GM23338 (cell line): ENCODE results near the gene EXOSC7. TPM values are rescaled to one million over a fixed set of nuclear protein-coding genes. Genes with fewer than 3 reads are reported as not detected.

Source experiments
- ATAC-seq: fragments of 200-7000 bp; cut with Tn5 transposase; 3 replicates; pipeline ENCODE4 v1.9.1; 2020
- DNase-seq: peaks from one replicate; pipeline ENCODE4 v3.0.0-alpha.2; 2015; ENCODE audit warnings: low spot score
- H2AFZ ChIP-seq: fragments of 200-600 bp; sonication (generic); 2 replicates; pipeline ENCODE4 v1.8.0; 2016; ENCODE audit warnings: antibody characterized with exemption, mild to moderate bottlenecking, moderate library complexity
- H3F3A ChIP-seq: fragments of 200-600 bp; sonication (generic); replicated peaks from 2 replicates; pipeline ENCODE4 v1.8.0; 2017; ENCODE audit warnings: antibody characterized with exemption, mixed run types, low read depth
- H3K27ac ChIP-seq: fragments of 200-600 bp; sonication (generic); 2 replicates; pipeline ENCODE4 v1.6.1; 2016; ENCODE audit warnings: low read depth
- H3K27me3 ChIP-seq: fragments of 200-600 bp; sonication (generic); 2 replicates; pipeline ENCODE4 v1.8.0; 2016; ENCODE audit warnings: mild to moderate bottlenecking, mixed run types, moderate library complexity; ENCODE audit not compliant: insufficient read depth
- H3K36me3 ChIP-seq: fragments of 200-600 bp; sonication (generic); 2 replicates; pipeline ENCODE4 v1.8.0; 2016; ENCODE audit warnings: mild to moderate bottlenecking; ENCODE audit not compliant: insufficient read depth
- H3K4me1 ChIP-seq: fragments of 200-600 bp; sonication (generic); 2 replicates; pipeline ENCODE4 v1.8.0; 2016; ENCODE audit warnings: mild to moderate bottlenecking, moderate library complexity; ENCODE audit not compliant: insufficient read depth
- H3K4me2 ChIP-seq: fragments of 200-600 bp; sonication (generic); 2 replicates; pipeline ENCODE4 v1.7.1; 2017; ENCODE audit warnings: mixed run types
- H3K4me3 ChIP-seq: fragments of 200-600 bp; sonication (generic); 2 replicates; pipeline ENCODE4 v1.6.1; 2016; ENCODE audit warnings: mixed run types
- H3K79me2 ChIP-seq: fragments of 200-600 bp; sonication (generic); replicated peaks from 2 replicates; pipeline ENCODE4 v1.8.0; 2017; ENCODE audit warnings: mild to moderate bottlenecking; ENCODE audit not compliant: insufficient read depth
- H3K9me2 ChIP-seq: fragments of 200-600 bp; sonication (generic); 2 replicates; pipeline ENCODE4 v1.8.0; 2017; ENCODE audit not compliant: insufficient read depth
- H4K20me1 ChIP-seq: fragments of 200-600 bp; sonication (generic); replicated peaks from 2 replicates; pipeline ENCODE4 v1.8.0; 2017; ENCODE audit warnings: mild to moderate bottlenecking; ENCODE audit not compliant: insufficient read depth
- H3K27ac Mint-ChIP-seq: 2 replicates; pipeline ENCODE4 v1.8.0; 2020; ENCODE audit warnings: inconsistent platforms, mild to moderate bottlenecking, moderate library complexity, mixed read lengths
- H3K27me3 Mint-ChIP-seq: 3 replicates; pipeline ENCODE4 v1.8.0; 2022; ENCODE audit warnings: low read depth, mild to moderate bottlenecking, moderate library complexity, mixed read lengths, inconsistent platforms; ENCODE audit not compliant: insufficient read depth, poor library complexity
- H3K36me3 Mint-ChIP-seq: 3 replicates; pipeline ENCODE4 v1.8.0; 2021; ENCODE audit warnings: low read depth, mild to moderate bottlenecking, inconsistent platforms, moderate library complexity, mixed read lengths
- H3K4me1 Mint-ChIP-seq: 3 replicates; pipeline ENCODE4 v1.8.0; 2020; ENCODE audit warnings: mild to moderate bottlenecking, inconsistent platforms, mixed read lengths
- H3K4me3 Mint-ChIP-seq: 3 replicates; pipeline ENCODE4 v1.8.0; 2021; ENCODE audit warnings: moderate library complexity, mild to moderate bottlenecking, inconsistent platforms, mixed read lengths
- H3K9me3 Mint-ChIP-seq: 3 replicates; pipeline ENCODE4 v1.8.0; 2020; ENCODE audit warnings: moderate library complexity, mild to moderate bottlenecking, inconsistent platforms, mixed read lengths
- CREB1 ChIP-seq: fragments of 250-450 bp; sonication (Bioruptor Pico); IDR thresholded peaks from 2 replicates; pipeline ENCODE4 v1.5.0; 2020; ENCODE audit warnings: low read depth, mild to moderate bottlenecking, moderate library complexity
- EZH2 ChIP-seq: fragments of 200-600 bp; sonication (generic); IDR thresholded peaks from one replicate; pipeline ENCODE4 v1.8.0; 2017; ENCODE audit warnings: antibody characterized with exemption, mild to moderate bottlenecking, low read depth; ENCODE audit not compliant: unreplicated experiment
- EZH2phosphoT487 ChIP-seq: fragments of 200-600 bp; sonication (generic); IDR thresholded peaks from one replicate; pipeline ENCODE4 v1.8.1; 2018; ENCODE audit warnings: antibody characterized with exemption; ENCODE audit not compliant: unreplicated experiment
- JUNB ChIP-seq: IDR thresholded peaks from one replicate; pipeline ENCODE4 v1.6.1; 2016; ENCODE audit warnings: antibody characterized with exemption; ENCODE audit not compliant: unreplicated experiment
- NANOG ChIP-seq: IDR thresholded peaks from 2 replicates; pipeline ENCODE4 v1.6.1; 2016; ENCODE audit warnings: antibody characterized with exemption, borderline replicate concordance
- POLR2AphosphoS5 ChIP-seq: IDR thresholded peaks from 2 replicates; pipeline ENCODE4 v1.6.1; 2016; ENCODE audit warnings: antibody characterized with exemption, low read depth
- STAT1 ChIP-seq: IDR thresholded peaks from one replicate; pipeline ENCODE4 v1.6.1; 2016; ENCODE audit warnings: antibody characterized with exemption; ENCODE audit not compliant: unreplicated experiment
- ZNF114 ChIP-seq: fragments of 250-450 bp; sonication (Bioruptor Pico); IDR thresholded peaks from 2 replicates; pipeline ENCODE4 v1.5.0; 2020; ENCODE audit warnings: mild to moderate bottlenecking, moderate library complexity
- ZNF331 ChIP-seq: fragments of 250-450 bp; sonication (Bioruptor Pico); IDR thresholded peaks from 2 replicates; pipeline ENCODE4 v1.5.0; 2020; ENCODE audit warnings: low read depth, mild to moderate bottlenecking, moderate library complexity
- polyA plus RNA-seq: library from polyadenylated mRNA; unstranded; fragments of >200 nt; fragmentation: Nextera tagmentation; extraction: Ambion mirVana; gene quantifications from 2 replicates; pipeline ENCODE4 v1.2.1, GENCODE V29; 2016
- total RNA-seq: library from RNA; depleted of rRNA; stranded (reverse); fragments of >200 nt; shearing (Covaris generic); gene quantifications from 2 replicates; pipeline ENCODE4 v1.2.3, GENCODE V29; 2014
- TF ChIP-seq, protein P1 (sequence below): IDR thresholded peaks from one replicate; pipeline ENCODE4 v1.6.1; 2018; ENCODE audit warnings: antibody characterized with exemption; ENCODE audit not compliant: unreplicated experiment
- TF ChIP-seq, protein P2 (sequence below), 2 experiments: fragments of 200-600 bp in 1 of 2; sonication (generic) in 1 of 2; conservative IDR thresholded peaks; 2 replicates each; pipeline versions ENCODE4 v1.5.1 to v1.6.1; 2016 to 2017; ENCODE audit warnings: antibody characterized with exemption in 2 of 2, low read depth in 2 of 2, mild to moderate bottlenecking in 2 of 2, moderate library complexity in 1 of 2
- TF ChIP-seq, protein P3 (sequence below): IDR thresholded peaks from 2 replicates; pipeline ENCODE4 v1.6.1; 2016; ENCODE audit warnings: antibody characterized with exemption
- TF ChIP-seq, protein P4 (sequence below): fragments of 250-450 bp; sonication (Bioruptor Pico); IDR thresholded peaks from 2 replicates; pipeline ENCODE4 v1.5.0; 2020; ENCODE audit warnings: mild to moderate bottlenecking, moderate library complexity

Gene EXOSC7
- total and polyA plus RNA-seq, 2 experiments from 2014 or later = 84.8 to 120 TPM

DNA sequence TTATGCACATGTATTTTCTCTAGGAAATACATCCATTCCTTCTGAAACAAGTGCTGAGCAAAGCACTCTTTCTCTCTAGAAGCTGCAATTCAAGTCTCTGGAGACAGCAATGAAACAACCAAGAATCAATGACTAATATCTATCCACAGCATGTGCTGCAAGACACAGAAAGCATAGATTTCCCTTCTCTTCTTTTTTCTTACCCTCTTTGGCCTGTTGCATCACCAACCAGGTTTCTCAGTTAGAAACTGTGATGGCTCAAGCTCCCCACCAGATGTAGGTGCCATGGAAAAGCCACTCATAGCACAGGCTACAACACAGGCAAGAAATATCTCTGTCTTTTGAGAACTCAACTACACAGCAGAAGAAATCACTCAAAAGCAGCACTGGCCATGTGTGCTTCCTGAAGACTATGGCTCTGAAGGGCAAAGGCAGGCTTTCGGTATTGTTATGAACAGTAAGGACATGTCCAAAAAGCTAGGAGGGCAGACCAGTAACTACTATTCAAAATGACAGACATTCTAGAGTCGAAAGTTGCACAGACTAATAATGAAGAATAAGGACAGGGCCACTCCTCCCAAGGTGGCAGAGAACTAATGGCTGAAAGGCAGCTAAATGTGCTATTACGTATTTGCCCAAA lies 15.5 kb upstream of the EXOSC7 start:
- Histone ChIP-seq H3F3A (no peaks in the 10 kb centered on the region), H3K79me2 (peaks cover 69% of the 10 kb centered on the region), H2AFZ (no peak overlapping the region), H3K27ac (no peak overlapping the region), H3K9me2 (no peaks in the 10 kb centered on the region), H3K4me2 (no peak overlapping the region), H3K4me3 (no peak overlapping the region), H3K27me3 (no peaks in the 10 kb centered on the region), H3K4me1 (no peaks in the 10 kb centered on the region), H3K36me3 (no peaks in the 10 kb centered on the region), H4K20me1 (peaks cover 50% of the 10 kb centered on the region)
- Mint-ChIP-seq H3K4me1 (peaks cover 17% of the 10 kb centered on the region), H3K4me3 (no peak overlapping the region), H3K27ac (peak overlapping the region; percentile 30; the same call in 1 of the 2 replicates), H3K36me3 (no peaks in the 10 kb centered on the region; the same call in 2 of the 3 replicates), H3K27me3 (no peaks in the 10 kb centered on the region), H3K9me3 (no peaks in the 10 kb centered on the region)
- DNase-seq (no peak), ATAC-seq (no peak)
- TF ChIP-seq STAT1 (no peak), NANOG (no peak), ZNF331 (CRISPR knock-in tag) (no peak), EZH2phosphoT487 (no peak), CREB1 (CRISPR knock-in tag) (no peak), JUNB (no peak), EZH2 (no peak), POLR2AphosphoS5 (no peak), ZNF114 (CRISPR knock-in tag) (no peak)
- TF ChIP-seq, protein P1, sequence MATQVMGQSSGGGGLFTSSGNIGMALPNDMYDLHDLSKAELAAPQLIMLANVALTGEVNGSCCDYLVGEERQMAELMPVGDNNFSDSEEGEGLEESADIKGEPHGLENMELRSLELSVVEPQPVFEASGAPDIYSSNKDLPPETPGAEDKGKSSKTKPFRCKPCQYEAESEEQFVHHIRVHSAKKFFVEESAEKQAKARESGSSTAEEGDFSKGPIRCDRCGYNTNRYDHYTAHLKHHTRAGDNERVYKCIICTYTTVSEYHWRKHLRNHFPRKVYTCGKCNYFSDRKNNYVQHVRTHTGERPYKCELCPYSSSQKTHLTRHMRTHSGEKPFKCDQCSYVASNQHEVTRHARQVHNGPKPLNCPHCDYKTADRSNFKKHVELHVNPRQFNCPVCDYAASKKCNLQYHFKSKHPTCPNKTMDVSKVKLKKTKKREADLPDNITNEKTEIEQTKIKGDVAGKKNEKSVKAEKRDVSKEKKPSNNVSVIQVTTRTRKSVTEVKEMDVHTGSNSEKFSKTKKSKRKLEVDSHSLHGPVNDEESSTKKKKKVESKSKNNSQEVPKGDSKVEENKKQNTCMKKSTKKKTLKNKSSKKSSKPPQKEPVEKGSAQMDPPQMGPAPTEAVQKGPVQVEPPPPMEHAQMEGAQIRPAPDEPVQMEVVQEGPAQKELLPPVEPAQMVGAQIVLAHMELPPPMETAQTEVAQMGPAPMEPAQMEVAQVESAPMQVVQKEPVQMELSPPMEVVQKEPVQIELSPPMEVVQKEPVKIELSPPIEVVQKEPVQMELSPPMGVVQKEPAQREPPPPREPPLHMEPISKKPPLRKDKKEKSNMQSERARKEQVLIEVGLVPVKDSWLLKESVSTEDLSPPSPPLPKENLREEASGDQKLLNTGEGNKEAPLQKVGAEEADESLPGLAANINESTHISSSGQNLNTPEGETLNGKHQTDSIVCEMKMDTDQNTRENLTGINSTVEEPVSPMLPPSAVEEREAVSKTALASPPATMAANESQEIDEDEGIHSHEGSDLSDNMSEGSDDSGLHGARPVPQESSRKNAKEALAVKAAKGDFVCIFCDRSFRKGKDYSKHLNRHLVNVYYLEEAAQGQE = no peak
- TF ChIP-seq, protein P2, sequence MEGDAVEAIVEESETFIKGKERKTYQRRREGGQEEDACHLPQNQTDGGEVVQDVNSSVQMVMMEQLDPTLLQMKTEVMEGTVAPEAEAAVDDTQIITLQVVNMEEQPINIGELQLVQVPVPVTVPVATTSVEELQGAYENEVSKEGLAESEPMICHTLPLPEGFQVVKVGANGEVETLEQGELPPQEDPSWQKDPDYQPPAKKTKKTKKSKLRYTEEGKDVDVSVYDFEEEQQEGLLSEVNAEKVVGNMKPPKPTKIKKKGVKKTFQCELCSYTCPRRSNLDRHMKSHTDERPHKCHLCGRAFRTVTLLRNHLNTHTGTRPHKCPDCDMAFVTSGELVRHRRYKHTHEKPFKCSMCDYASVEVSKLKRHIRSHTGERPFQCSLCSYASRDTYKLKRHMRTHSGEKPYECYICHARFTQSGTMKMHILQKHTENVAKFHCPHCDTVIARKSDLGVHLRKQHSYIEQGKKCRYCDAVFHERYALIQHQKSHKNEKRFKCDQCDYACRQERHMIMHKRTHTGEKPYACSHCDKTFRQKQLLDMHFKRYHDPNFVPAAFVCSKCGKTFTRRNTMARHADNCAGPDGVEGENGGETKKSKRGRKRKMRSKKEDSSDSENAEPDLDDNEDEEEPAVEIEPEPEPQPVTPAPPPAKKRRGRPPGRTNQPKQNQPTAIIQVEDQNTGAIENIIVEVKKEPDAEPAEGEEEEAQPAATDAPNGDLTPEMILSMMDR (conservative IDR thresholded peaks at IDR 0.05; ENCODE audit: low read depth in 2 of 2) = no peak
- TF ChIP-seq, protein P3, sequence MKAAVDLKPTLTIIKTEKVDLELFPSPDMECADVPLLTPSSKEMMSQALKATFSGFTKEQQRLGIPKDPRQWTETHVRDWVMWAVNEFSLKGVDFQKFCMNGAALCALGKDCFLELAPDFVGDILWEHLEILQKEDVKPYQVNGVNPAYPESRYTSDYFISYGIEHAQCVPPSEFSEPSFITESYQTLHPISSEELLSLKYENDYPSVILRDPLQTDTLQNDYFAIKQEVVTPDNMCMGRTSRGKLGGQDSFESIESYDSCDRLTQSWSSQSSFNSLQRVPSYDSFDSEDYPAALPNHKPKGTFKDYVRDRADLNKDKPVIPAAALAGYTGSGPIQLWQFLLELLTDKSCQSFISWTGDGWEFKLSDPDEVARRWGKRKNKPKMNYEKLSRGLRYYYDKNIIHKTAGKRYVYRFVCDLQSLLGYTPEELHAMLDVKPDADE = no peak
- TF ChIP-seq, protein P4, sequence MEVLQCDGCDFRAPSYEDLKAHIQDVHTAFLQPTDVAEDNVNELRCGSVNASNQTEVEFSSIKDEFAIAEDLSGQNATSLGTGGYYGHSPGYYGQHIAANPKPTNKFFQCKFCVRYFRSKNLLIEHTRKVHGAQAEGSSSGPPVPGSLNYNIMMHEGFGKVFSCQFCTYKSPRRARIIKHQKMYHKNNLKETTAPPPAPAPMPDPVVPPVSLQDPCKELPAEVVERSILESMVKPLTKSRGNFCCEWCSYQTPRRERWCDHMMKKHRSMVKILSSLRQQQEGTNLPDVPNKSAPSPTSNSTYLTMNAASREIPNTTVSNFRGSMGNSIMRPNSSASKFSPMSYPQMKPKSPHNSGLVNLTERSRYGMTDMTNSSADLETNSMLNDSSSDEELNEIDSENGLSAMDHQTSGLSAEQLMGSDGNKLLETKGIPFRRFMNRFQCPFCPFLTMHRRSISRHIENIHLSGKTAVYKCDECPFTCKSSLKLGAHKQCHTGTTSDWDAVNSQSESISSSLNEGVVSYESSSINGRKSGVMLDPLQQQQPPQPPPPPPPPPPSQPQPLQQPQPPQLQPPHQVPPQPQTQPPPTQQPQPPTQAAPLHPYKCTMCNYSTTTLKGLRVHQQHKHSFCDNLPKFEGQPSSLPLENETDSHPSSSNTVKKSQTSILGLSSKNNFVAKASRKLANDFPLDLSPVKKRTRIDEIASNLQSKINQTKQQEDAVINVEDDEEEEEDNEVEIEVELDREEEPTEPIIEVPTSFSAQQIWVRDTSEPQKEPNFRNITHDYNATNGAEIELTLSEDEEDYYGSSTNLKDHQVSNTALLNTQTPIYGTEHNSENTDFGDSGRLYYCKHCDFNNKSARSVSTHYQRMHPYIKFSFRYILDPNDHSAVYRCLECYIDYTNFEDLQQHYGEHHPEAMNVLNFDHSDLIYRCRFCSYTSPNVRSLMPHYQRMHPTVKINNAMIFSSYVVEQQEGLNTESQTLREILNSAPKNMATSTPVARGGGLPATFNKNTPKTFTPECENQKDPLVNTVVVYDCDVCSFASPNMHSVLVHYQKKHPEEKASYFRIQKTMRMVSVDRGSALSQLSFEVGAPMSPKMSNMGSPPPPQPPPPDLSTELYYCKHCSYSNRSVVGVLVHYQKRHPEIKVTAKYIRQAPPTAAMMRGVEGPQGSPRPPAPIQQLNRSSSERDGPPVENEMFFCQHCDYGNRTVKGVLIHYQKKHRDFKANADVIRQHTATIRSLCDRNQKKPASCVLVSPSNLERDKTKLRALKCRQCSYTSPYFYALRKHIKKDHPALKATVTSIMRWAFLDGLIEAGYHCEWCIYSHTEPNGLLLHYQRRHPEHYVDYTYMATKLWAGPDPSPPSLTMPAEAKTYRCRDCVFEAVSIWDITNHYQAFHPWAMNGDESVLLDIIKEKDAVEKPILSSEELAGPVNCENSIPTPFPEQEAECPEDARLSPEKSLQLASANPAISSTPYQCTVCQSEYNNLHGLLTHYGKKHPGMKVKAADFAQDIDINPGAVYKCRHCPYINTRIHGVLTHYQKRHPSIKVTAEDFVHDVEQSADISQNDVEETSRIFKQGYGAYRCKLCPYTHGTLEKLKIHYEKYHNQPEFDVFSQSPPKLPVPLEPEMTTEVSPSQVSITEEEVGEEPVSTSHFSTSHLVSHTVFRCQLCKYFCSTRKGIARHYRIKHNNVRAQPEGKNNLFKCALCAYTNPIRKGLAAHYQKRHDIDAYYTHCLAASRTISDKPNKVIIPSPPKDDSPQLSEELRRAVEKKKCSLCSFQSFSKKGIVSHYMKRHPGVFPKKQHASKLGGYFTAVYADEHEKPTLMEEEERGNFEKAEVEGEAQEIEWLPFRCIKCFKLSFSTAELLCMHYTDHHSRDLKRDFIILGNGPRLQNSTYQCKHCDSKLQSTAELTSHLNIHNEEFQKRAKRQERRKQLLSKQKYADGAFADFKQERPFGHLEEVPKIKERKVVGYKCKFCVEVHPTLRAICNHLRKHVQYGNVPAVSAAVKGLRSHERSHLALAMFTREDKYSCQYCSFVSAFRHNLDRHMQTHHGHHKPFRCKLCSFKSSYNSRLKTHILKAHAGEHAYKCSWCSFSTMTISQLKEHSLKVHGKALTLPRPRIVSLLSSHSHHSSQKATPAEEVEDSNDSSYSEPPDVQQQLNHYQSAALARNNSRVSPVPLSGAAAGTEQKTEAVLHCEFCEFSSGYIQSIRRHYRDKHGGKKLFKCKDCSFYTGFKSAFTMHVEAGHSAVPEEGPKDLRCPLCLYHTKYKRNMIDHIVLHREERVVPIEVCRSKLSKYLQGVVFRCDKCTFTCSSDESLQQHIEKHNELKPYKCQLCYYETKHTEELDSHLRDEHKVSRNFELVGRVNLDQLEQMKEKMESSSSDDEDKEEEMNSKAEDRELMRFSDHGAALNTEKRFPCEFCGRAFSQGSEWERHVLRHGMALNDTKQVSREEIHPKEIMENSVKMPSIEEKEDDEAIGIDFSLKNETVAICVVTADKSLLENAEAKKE (CRISPR knock-in tag) = no peak
